ENCODE data around the gene CYBC1.

The CYBC1 gene

GRCh38 chr17:82447876-82448275 is 2.7 kb downstream of the CYBC1 start:
- no peak for DNase-seq (ENCODE audit: low read depth in 2 of 2)

GRCh38 chr17:82446649-82447048 is 3.9 kb downstream of the CYBC1 start:
- DNase-seq (ENCODE audit: low read depth in 2 of 2), result no peak

GRCh38 chr17:82446124-82446523 is 4.4 kb downstream of the CYBC1 start:
- no peak for DNase-seq (ENCODE audit: low read depth in 2 of 2)

GRCh38 chr17:82445542-82445941 is 5.0 kb downstream of the CYBC1 start:
- no peak for DNase-seq (ENCODE audit: low read depth in 2 of 2)

- no peak for DNase-seq (ENCODE audit: low read depth in 2 of 2)
These were observed 5.5 kb downstream of the CYBC1 start for GRCh38 chr17:82444941-82445521.

- DNase-seq (ENCODE audit: low read depth in 2 of 2), result no peak
These were observed 6.2 kb downstream of the CYBC1 start for GRCh38 chr17:82444284-82444893.

- DNase-seq (ENCODE audit: low read depth in 2 of 2), result no peak
These were observed 6.9 kb downstream of the CYBC1 start for GRCh38 chr17:82443465-82444283.

GRCh38 chr17:82442643-82443464 is 7.7 kb downstream of the CYBC1 start:
- DNase-seq (ENCODE audit: low read depth in 2 of 2), result no peak

- no peak for DNase-seq (ENCODE audit: low read depth in 2 of 2)
These were observed 8.7 kb downstream of the CYBC1 start for GRCh38 chr17:82441691-82442487.

- no peak for DNase-seq (ENCODE audit: low read depth in 2 of 2)
These were observed 9.4 kb downstream of the CYBC1 start for GRCh38 chr17:82440991-82441627.

- DNase-seq (ENCODE audit: low read depth in 2 of 2), result no peak
These were observed 10.0 kb downstream of the CYBC1 start for GRCh38 chr17:82440469-82440981.

GRCh38 chr17:82439829-82440365 is 10.7 kb downstream of the CYBC1 start:
- DNase-seq (ENCODE audit: low read depth in 2 of 2), result no peak

GRCh38 chr17:82439194-82439828 is 11.2 kb downstream of the CYBC1 start:
- no peak for DNase-seq (ENCODE audit: low read depth in 2 of 2)

- DNase-seq (ENCODE audit: low read depth in 2 of 2), result no peak
These were observed 12.0 kb downstream of the CYBC1 start for GRCh38 chr17:82438401-82439193.

- DNase-seq (ENCODE audit: low read depth in 2 of 2), result no peak
These were observed 13.3 kb downstream of the CYBC1 start for GRCh38 chr17:82437325-82437668.

GRCh38 chr17:82436601-82437324 is 13.8 kb downstream of the CYBC1 start:
- DNase-seq (ENCODE audit: low read depth in 2 of 2), result no peak

GRCh38 chr17:82435601-82436583 is 14.7 kb downstream of the CYBC1 start:
- no peak for DNase-seq (ENCODE audit: low read depth in 2 of 2)
